Choroid plexus epithelial cell (primary cell): Measurements from ENCODE around the gene IDS.
"Not testable (repeated sequence)": the region's sequence is repeated elsewhere in the genome, so short reads cannot be mapped to it uniquely, and the experiment has no call there.

Source experiments
- DNase-seq: peaks from one replicate; pipeline ENCODE4 v3.0.0-alpha.2; 2010; ENCODE audit warnings: low read depth
- H3K4me3 ChIP-seq: 2 replicates; pipeline ENCODE4 v1.5.1; 2011; ENCODE audit warnings: low read depth, mild to moderate bottlenecking, control low read depth, low read length, moderate library complexity
- CTCF ChIP-seq: conservative IDR thresholded peaks from 2 replicates; pipeline ENCODE4 v1.5.1; 2011; ENCODE audit warnings: low read depth, mild to moderate bottlenecking, control low read depth, inconsistent platforms, low read length, moderate library complexity

The IDS gene, protein sequence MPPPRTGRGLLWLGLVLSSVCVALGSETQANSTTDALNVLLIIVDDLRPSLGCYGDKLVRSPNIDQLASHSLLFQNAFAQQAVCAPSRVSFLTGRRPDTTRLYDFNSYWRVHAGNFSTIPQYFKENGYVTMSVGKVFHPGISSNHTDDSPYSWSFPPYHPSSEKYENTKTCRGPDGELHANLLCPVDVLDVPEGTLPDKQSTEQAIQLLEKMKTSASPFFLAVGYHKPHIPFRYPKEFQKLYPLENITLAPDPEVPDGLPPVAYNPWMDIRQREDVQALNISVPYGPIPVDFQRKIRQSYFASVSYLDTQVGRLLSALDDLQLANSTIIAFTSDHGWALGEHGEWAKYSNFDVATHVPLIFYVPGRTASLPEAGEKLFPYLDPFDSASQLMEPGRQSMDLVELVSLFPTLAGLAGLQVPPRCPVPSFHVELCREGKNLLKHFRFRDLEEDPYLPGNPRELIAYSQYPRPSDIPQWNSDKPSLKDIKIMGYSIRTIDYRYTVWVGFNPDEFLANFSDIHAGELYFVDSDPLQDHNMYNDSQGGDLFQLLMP

DNA sequence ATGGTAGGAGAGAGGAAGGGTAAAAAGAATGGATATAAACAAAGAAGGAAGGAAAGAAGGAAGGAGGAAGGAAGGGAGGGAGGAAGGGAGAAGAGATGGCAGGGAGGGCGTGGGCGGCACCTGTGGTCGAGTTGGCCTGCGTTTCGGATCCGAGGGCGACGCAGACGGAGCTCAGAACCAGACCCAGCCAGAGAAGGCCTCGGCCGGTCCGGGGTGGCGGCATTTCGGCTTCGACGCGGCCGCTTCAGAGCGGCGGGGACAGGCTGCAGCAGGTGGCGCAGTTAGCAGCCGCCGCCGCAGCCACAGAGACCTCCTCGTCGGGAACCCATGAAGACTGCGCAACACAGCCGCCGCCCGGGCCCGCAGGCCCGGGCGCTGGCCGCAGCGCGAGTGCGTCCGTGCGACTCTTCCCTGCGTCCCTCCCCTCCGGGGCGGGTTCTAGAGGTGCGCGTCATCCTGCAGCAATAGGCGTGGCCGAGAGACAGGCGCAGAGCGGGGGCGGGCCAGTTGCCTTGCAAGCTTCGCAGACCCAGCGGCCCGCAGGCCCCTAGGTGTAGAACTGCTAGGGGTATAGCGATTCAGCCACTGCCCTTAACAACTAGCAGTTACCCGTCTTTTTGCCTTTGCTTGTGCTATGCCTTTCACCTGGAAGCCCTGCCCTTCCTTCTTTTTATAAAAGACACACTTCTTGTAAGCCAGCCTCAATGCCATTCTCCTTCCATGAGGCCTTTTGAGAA lies at the start of gene IDS:
Gene IDS, minus strand, starts transcription at position 392 of the 737 bp plus-strand sequence. Its CDS starts 169 bp downstream, at position 223.
- peak; percentile 86 for DNase-seq
- TF ChIP-seq CTCF: no peak
- H3K4me3 ChIP-seq: peak within 1 kb of the TSS; percentile 72

- not testable (repeated sequence) for H3K4me3 ChIP-seq, DNase-seq
These were observed 46.8 kb upstream of the IDS start for GRCh38 chrX:149551939-149552248.

DNA sequence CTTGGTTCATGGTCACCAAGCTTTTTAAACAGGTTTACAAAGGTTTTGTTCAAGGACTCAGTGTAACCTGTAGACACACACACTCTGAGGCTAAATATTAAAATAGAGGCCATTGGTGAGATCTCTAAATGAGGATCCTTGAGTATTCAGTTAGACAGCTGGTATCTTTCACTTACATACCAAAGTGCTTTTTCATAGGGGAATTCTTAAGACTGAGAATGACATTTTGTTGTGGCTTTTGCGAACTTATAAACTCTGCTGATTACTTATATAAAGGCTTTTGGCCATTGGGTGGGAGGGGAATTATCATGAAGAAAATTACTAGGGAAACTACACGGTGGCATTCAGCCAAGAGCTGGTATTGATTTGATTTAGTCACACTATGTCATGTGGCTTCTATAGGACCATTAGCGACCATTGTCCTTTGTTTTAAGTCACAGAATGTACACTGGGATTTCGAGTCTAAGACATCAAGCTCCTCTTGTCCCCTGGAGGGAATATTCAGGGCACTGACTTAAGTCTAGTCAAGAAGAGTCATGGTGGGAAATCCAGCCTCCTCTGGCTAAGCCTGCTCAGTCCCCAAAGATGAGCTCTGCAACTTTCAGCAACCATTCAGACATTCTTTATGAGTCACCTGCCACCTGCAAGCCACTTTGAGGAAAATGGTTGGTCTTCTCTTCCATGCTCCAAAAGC lies 46.3 kb upstream of the IDS start:
- not testable (repeated sequence) for DNase-seq, H3K4me3 ChIP-seq

GRCh38 chrX:149550454-149550853 lies 45.3 kb upstream of the IDS start:
- not testable (repeated sequence) for H3K4me3 ChIP-seq, DNase-seq

- H3K4me3 ChIP-seq, DNase-seq: not testable (repeated sequence)
These were observed 44.6 kb upstream of the IDS start, which contains the start of gene HSFX3 for GRCh38 chrX:149549701-149550100. TSS of gene HSFX3 (minus strand) at chrX:149549924. CDS start at chrX:149549852, 72 bp downstream.

GRCh38 chrX:149547782-149548181 lies 42.7 kb upstream of the IDS start:
- DNase-seq, H3K4me3 ChIP-seq: not testable (repeated sequence)

DNA sequence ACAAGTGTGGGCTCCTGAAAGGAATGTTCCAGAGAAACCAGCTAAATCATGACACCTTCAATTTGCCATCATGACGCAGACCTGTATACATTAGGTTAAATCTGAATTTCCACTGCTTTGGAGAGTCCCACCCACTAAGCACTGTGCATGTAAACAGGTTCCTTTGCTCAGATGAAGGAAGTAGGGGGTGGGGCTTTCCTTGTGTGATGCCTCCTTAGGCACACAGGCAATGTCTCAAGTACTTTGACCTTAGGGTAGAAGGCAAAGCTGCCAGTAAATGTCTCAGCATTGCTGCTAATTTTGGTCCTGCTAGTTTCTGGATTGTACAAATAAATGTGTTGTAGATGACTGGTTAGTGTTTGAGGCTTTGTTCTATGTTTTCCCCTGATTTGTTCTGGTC lies 41.9 kb upstream of the IDS start:
- not testable (repeated sequence) for H3K4me3 ChIP-seq, DNase-seq

- peak; percentile 22 for DNase-seq
- TF ChIP-seq CTCF: peak; percentile 21
- not testable (repeated sequence) for H3K4me3 ChIP-seq
These were observed 40.7 kb upstream of the IDS start for GRCh38 chrX:149545545-149546543.

DNA sequence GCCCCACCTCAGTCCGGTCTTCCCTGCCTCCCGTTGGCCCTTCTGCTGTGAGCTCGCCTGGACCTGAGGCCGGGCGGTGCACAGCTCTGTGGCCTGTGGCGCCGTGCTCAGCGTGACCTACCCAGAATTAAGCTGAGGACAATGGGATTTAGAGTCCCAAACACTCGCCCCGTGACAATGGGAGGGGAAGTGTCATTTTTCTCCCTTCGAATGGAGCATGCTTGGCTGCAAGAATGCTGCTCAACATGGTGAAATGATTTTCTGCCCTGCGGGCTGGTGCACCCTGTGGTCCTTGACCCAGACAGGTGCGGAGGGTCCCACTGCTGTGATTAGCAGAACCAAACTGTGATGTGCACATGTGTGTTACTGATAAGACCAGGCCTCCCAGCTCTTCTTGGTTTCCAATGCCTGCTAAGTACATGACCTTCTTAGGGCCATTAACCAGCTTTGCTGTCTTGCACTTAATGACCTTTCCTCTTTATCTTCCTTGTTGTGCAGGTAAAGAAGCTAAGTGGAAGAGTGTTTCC lies 36.5 kb upstream of the IDS start:
- DNase-seq: peak; percentile 13
- H3K4me3 ChIP-seq: peak overlapping the region; percentile 81
- TF ChIP-seq CTCF: no peak
